ENCODE results near the gene HECTD4. TPM values are rescaled to one million over a fixed set of nuclear protein-coding genes. Genes with fewer than 3 reads are reported as not detected.

The HECTD4 gene
- total RNA-seq, 4 donors from 2014 or later = 28.2 to 54.4 (median 33.7) TPM

DNA sequence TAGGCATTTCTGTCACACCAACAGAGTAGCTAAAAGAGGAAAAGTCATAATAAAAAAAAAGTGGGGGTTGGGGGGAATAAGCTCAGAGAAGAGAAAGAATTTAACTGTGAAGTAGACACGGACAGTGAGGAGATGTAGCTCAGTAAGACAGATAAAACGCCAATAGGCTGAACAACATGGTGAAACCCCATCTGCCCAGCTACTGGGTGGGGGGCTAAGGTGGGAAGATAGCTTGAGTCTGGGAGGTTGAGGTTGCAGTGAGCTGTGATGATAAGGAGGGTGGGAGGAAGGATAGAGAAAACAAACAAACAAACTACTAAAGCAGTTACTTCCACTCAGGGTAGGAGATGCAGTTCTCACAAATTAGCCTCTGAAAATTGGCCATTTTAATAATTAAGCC lies 25.0 kb downstream of the HECTD4 start:
- TF ChIP-seq, protein P1, sequence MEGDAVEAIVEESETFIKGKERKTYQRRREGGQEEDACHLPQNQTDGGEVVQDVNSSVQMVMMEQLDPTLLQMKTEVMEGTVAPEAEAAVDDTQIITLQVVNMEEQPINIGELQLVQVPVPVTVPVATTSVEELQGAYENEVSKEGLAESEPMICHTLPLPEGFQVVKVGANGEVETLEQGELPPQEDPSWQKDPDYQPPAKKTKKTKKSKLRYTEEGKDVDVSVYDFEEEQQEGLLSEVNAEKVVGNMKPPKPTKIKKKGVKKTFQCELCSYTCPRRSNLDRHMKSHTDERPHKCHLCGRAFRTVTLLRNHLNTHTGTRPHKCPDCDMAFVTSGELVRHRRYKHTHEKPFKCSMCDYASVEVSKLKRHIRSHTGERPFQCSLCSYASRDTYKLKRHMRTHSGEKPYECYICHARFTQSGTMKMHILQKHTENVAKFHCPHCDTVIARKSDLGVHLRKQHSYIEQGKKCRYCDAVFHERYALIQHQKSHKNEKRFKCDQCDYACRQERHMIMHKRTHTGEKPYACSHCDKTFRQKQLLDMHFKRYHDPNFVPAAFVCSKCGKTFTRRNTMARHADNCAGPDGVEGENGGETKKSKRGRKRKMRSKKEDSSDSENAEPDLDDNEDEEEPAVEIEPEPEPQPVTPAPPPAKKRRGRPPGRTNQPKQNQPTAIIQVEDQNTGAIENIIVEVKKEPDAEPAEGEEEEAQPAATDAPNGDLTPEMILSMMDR (IDR thresholded peaks at IDR 0.05; ENCODE audit: low read depth) = no peak

GRCh38 chr12:112354399-112354798 lies 27.8 kb downstream of the HECTD4 start:
- TF ChIP-seq, protein P1 (IDR thresholded peaks at IDR 0.05; ENCODE audit: low read depth) = no peak

GRCh38 chr12:112353393-112353792 lies 28.8 kb downstream of the HECTD4 start:
- TF ChIP-seq, protein P1 (IDR thresholded peaks at IDR 0.05; ENCODE audit: low read depth) = no peak

- TF ChIP-seq, protein P1 (IDR thresholded peaks at IDR 0.05; ENCODE audit: low read depth) = no peak
Measured at GRCh38 chr12:112352921-112353320, 29.3 kb downstream of the HECTD4 start.

DNA sequence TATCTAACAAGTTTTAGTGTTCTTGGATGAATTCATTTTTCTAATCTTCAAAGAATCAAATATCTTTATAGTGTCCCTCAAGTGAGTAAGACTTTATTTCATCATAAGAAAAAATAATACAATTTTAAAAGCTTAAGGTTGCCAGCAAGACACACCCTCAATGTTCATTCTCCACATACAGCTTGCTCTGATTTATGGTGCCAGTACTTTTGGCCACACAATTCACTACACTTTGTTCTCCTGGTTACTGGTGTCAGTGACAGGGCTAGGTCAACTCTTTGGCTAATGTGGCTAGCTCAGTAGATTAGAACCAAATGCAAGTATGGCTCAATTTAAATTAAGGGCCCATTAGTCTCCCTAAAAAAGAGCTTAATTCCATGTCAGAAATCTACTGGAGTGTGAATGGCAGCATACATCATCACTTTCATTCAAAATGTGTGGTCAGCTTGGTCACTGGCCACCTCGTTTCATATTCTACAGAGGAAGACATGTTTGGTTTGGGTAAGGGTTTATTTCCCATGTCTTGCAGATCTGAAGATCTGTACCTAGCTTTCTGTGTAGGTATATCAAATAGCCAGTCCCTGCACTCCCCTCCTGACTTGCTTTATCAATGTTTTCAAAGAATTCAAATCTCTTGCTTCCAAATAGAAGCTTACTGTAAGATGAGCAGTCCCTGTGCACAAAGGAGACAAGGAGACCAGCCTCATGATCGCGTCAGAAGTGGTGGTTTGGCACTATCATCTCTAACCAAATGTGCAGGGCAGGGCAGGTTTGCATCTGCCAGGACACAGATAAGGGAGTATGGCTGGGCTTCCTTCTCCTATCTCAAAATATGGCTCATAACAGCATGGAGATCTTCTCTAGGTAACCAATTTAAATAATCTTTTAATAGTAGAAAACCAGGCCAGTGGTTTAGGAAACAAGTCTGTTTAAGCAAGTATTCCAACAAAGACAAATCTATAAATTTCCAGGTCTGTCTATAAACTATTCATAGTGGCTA lies 31.3 kb downstream of the HECTD4 start:
- TF ChIP-seq, protein P1 (IDR thresholded peaks at IDR 0.05; ENCODE audit: low read depth) = no peak

DNA sequence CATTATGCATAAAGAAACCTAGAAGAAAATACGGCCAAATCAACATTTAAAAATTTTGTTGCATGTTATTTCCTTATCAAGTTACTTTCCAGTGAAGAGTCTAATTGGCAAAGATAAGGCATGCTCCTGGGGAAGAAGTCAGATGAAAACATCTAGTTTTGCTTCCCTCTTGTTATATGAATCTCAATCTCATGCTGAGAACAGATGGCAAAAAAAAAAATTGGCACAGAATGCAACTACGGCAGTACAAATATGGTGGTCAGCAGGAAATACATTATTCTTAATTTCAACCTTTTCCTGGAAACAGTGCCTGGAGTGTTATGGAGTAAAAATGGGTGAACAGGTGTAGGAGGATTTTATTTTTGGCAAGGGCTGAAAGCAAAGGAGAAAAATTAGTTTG lies 32.8 kb downstream of the HECTD4 start:
- TF ChIP-seq, protein P1 (IDR thresholded peaks at IDR 0.05; ENCODE audit: low read depth) = no peak

DNA sequence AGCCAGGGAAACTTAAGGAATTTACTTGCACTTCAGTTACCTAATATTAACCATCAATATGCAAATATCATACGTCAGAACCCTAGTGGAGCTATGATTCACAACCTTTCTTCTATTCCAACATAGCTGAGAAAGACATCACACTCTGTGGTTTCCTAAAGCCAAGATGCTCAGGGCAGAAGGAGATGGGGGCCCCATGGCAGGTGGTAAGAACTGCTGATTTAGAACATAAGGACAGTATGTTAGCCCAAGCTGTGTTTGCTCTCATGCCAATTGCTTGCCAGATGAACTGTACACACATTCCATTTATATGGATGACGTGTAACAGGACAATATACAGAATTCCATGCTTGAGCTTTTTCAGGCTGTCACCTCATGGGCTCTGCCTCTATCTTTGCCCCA lies 34.6 kb downstream of the HECTD4 start:
- TF ChIP-seq, protein P1 (IDR thresholded peaks at IDR 0.05; ENCODE audit: low read depth) = no peak
